Islet precursor cell (in vitro differentiated cells): ENCODE results near the gene PDE4D.

Experiments used
- DNase-seq: peaks from one replicate; pipeline ENCODE4 v3.0.0-alpha.2; 2018

PDE4D gene

DNA sequence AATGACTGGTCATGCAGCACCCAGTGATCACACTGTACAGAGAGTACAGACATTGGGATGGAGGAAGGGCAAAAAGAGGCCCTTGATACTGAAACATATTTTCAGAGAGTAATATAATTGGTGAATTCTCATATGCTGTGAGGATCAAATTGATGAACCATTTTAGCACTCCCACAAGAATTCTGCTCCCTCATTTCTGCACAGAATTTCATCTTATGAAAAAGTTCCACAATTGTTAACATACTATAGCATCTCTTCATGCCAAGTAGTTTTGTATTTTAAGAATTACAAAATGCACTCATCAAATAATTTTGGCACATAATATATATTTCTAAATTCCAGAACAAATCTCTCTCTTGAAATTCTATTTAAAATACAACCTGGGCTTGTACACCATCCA, 351.2 kb downstream of the PDE4D start:
- DNase-seq: no peak

DNA sequence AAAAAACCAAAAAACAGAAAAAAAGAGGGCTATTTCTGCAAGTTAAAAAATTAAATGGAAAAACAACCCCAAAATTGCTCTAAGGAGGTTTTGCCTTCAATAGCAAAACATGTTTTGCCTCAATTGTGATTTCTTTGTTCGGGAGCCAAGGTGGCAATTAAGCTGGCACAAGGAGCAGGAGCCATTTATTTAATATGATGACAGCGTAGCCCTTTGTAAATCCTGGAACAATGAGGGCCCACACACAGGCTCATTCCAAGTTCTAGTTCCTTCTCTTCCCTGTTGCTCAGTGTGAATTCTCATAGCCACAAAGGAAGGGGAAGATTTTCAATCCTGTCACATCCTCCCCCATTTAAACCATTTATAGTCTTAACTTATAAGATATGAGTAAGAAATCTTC, 353.2 kb downstream of the PDE4D start:
- no peak for DNase-seq

DNA sequence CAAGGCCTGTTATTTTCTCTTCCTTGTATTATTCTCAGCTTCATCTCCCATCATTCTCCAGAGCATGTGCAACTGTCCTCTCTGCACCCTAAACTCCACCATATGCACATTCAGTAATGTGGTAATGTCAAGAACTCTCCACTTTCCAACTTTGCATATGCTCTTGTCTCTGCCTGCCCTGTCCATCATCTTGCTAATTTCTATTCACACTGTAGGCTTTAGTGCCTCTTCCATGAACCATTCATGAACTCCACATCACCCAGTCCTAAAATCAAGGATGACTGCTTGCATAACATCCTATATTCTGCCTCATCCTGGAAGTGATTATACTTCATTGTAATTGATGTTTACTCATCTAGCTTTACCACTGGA, 354.8 kb downstream of the PDE4D start:
- no peak for DNase-seq

DNA sequence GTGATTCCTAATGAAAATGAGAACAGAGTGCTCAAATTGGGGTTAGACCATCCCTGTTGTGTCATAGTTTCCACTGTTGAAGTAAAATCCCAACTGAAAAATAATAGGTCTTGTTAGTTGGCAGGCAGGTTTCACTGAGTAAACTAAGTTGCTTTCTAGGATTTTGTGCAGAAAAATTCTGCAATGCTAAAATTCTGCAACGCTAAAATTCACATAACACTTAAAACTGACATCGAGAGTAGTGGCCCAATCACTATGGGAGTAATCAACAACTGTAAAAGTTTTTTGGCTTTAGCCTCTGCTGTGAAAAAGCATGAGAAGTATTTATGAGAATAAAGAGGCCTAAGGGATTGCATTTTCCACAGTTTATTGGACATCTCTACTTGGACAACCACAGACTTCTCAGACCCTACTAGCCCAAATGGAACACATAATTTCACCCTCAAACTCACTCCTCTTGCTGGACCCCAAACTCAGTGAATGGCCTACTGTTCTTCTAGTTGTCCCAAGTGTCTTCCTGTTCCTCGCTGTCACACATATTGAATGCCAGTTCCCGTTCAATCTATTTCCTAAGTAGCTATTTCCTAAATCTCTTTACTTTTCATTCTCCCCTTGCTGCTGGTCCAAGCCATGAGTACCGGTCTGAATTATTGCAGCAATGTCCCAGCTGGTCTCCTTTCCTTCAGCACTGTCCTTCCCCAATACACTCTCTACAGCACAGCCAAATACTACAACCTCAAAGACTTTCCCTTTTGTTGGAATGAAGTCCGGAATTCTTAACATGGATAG, 355.4 kb downstream of the PDE4D start:
- DNase-seq: no peak

DNA sequence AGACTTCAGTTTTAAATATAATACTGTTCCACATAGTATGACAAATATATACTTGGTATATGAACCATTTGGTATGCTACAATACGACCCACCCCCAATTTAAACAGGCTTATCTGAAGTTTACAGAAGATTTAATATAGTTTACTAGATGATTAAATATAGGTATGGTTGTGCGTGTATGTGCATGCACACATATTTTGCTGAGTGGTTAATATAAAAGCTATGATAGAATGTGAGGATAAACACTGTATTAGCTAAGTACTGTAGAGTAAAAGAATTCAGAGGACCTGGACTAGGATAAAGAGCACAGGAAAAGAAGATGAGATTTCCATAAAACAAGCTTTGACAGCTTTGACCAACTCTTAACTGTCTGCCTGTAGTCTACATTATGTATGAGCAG, 356.7 kb downstream of the PDE4D start:
- no peak for DNase-seq

DNA sequence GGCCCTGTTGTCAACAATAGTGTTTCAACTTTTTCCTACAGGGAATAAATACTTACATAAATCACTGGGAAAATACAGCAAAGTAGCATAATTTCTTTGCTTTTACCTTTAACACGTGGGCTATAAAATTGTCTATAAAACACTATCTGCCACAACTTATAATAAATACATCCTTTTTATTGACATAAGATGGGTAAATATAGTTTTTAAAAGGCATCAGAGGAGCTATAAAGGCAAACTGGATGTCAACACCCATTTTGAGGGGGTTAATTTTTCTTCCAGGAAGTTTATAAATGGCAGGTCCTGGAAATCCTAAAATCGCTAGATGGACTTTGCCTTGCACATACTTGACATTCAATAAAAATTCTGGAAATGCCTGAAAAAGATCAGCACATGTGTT, 358.0 kb downstream of the PDE4D start:
- DNase-seq: no peak

DNA sequence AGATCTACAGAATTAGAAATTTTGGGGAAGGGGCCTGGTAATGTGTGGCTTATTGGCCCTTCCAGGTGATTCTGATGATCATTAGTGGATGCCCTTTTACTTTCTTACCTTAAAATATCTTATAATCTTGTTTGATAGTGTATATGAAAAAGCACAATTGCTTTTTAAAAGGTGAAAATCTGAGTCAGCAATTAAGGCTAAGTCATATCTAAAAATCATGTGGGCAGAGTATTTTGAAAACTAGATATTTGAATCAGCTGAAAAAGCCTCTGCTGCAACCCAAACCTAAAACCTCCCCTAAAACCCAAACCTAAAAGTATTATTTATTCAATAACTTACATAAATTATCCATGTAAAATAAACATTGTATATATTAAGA, 359.8 kb downstream of the PDE4D start:
- no peak for DNase-seq

DNA sequence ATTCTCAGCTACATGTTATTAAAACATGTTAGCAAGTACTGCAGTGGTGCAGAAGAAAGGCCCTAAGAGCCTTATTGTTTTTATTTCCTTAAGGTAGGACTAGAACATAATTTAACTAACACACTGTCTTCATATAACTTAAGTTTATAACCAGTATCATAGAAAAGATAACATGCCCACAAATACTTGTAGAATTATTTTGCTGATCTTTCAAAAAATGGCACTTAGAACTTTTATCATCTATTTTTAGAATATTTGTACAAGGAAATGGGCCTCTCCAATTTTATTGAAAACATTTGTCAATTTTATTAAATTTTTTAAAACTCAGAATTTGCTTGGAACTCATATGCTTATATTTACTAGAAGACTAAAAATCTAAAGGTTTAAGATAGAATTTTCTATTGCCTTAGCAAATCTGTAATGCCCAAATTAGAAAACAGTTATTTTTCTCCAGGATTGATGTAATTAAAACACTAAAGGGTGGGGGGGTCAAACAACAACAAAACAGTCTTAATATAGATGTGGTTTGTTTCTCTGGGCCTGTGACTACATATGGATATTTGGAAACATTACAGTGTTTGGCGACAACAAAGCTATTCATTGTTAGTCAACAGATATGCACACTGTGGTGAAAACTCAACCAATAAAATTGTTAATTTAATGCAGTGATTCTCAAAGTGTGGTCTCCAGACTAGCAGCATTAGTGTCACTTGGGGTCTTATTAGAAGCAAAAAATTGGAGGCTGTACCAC, 360.4 kb downstream of the PDE4D start:
- DNase-seq: no peak

DNA sequence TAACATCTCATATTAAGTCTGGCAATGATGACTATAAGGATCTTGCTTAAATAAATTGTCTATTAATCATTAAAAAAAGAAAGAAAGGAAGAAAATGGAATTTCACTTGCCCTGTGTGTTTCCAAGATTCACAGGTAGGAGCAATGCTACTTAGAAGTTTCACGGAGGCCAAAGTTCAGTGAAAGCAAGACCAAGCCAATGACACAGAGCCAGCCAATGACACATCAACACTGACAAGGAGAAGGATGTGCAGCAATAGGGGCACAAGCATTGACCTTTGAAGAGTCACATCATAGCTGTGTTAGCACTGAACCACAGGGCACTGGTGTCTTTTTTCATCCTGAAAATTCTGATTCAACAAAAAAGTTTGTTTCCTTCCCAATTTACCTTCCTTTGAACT, 364.3 kb downstream of the PDE4D start:
- no peak for DNase-seq

DNA sequence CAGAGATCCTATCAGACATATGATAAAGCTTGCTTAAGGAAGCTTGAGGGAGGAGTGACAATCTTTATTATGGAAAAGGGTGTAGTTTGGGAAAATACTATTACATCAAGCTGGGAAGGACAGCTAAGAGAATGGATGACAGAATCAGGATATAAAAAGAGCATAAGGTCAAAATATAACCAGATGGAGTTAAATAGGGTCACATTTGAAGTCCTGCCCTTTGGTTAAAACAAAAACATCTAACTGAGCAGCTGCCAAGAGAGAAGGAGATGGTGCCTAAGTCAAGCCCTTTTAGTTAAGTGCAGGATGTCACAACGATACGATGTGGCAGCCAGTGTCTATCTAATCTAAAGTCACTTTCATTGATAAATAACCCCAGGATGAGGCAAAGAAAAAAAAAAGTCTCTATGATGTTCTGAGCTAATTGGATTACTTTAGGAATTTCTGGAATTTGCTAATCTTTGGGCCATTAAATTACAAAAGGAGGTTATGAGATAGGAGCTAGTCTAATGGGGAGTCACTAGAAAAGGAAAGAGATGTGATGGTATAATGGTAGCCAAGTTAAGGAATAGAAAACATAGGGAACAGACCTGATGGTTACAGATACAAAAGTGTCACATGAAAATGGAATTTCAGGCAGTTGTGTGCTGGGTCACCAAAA, 365.2 kb downstream of the PDE4D start:
- no peak for DNase-seq

DNA sequence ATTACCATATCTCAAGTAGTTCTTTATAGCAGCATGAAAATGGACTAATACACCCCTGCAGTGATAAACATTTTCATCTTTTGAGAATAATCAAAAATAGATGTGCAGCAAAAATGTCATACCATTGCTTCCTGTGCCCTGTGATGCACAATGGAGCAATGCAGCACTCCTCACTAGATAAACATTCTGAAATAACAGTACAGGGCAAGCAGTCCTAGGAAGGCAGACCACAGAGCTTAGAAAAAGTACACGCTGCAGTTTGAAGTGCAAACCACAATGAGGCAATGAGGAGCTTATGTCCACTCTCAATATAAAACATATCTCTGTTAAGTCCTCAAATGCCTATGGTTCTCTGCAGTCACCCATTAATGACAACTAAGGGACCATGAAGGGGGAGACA, 367.6 kb downstream of the PDE4D start:
- DNase-seq: no peak

DNA sequence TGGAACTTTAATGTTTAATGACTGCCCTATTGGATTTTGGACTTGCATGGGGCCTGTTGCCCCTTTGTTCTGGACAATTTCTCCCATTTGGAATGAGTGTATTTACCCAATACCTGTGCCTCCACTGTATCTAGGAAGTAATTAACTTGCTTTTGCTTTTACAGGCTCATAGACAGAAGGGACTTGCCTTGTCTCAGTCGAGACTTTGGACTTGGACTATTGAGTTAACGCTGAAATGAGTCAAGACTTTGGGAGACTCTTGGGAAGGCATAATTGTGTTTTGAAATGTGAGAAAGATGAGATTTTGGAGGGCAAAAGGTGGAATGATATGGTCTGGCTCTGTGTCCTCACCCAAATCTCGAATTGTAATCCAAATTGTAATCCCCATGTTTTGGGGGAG, 368.2 kb downstream of the PDE4D start:
- no peak for DNase-seq

DNA sequence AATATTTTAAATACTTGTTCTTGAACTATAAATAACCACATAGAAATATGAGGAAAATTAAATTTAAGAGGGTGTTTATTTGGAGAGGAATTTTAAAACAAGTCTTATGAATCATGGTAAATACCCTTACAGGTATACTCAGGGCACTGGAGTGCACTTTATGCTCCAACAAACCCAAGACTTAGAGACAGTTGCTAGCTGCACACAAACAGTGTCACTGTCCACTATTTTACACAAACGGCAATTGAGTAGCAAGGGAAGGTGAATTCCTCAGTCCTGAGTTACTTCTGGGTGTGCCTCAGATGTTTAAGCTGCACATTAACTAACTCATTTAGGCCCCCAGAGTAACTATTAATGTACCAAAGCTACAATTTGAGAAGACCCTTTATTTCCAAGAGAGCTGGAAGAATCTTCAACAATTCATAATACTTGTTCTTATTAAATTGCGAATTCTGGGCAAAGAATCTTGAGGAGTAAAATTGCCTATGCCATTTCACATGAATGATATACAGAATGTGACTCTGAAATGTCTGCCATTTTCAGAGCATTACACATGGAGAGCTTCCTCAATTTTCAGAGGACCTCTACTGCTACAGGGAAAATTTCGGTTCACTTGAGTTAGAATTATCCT, 371.2 kb downstream of the PDE4D start:
- DNase-seq: no peak

DNA sequence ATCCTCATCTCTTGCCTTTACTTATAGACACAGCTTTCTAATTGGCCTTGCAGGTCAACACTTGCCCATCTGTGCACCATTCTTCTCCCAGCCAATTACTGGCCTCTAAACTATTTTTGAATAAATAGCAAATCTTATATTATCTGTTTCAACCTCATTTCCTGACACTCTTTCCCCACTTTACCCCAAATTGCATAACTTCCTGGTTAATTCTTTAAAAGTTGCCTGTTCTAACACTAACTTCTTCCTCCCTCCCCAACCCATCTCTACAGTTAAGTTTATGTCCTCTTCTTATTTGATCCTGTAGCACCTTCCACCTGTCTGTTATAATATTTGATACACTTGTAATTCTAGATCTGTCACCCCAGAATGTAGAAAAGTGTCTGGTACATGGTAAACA, 372.1 kb downstream of the PDE4D start:
- DNase-seq: no peak

DNA sequence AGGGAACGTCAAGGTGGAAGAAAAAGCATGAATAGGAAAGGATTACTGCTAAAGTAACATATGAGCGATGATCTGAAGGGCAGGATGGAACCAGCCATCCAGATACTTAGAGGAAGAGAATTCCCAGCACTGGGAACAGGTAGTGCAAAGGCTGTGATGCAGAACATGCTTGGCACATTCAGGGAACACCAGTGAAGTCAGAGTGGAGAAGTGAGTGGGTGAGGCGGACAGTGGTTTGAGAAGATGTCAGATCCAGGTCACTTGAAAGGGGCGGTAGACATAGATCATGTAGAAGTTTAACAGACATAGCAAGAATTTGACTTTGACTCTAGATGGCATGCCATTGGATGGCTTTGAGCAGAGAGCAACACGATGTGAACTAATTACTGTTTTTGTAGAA, 374.2 kb downstream of the PDE4D start:
- no peak for DNase-seq

DNA sequence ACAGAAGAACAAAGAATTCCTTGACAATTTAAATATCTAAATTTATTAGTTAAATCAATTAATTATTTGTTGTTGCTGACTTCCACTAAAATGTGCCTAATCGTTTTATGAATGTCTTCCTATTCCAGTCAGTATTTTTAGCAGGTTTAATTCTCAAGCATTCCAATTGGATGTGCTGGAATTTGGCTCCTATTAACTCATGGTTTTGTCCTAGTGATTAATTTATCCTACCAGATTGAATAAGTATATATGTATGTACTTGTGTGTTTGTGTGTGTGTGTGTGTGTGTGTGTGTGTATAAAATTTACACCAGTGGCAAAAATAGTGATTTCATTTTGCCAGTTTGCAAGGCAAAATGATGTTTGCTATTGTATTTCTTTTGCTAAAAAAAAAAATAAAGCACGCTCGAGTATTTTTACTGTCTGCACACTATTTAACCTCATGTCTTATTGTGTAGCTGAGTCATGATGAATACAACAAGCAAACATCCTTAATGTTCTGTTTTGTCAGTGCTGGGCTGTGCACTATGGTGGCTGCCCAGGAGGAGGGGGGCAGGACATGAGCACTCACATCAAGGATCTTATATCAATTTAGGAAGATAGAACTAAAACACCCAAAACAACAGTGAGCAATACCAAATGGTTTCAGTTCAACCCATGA, 375.5 kb downstream of the PDE4D start:
- no peak for DNase-seq

DNA sequence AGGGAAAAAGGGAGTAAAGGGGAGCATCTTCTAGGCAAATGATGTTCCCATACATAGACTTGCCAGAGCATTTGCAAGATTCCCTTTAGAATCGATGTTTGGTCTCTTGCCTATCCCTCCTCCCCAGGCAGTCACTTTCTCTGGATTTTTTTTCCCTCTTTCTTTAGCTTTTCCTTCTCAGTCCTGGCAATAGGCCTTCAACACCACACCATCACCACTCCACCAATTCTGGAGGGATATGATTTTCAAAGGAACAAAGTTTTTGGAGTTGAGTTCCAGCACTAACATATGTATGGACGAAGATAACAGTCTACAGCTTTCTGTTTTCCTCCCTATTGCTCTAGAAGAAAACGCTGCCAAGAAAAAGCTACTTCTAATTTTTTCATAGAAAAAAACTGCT, 377.4 kb downstream of the PDE4D start:
- DNase-seq: no peak

DNA sequence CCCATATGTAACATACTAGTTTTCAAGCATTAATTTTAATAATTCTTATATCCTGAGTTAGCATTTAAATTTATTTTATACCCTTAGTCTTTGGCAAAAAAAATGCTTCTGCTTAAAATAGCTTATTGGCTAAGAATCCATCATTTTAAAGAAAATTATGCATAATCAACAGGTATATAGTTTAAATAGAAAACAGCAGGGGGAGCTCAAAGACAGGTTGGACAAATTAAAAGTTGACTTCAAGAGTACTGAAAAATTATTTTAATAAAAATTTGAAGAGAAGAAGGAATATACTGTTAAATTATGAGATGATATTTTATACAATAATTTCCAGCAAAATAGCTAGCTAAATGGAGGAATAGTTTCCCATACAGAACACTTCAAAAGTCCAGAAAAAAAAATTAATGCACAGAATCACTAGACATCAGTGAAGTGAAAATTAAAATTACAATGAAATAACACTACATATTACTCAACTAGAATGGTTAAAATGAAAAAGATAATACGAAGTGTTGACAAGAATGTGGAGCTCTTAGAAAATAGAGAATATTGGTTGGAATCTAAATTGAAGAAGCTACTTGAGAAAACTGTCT, 387.1 kb downstream of the PDE4D start:
- DNase-seq: no peak

DNA sequence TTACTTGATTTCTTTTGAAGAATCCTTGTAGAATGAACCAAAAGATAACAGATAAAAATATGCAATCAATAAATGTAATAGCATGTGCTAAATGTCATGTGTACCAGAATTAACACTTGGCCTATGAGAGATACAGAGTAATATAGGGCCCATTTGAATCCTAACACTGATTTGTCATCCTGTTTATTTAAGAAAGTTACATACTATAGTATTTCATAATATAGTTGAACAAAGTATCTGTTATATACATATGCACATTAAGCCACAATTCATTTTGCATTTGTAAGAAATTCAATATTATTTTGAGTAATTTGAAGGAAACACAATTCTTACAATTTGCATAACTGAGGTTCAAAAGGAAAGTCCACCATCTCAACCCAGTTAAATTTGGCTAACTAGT, 389.5 kb downstream of the PDE4D start:
- DNase-seq: no peak

DNA sequence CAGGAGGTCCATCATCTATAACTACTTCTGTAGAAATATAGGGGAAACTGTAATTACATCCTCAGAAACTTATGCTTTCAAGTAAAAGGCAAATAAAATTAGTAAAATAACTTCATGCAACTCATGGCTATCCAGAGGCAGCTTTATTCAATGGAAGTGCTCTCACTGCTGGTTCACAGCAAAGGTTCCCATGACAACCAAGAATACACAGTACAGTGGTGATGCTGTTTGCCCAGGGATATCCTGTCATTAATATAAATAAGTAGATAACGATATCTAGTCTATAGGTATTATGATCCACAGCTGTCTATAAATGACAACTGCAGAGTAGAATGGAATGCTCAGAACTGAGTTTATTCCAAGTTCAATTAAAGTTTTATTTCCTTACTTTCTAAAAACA, 390.3 kb downstream of the PDE4D start:
- no peak for DNase-seq

DNA sequence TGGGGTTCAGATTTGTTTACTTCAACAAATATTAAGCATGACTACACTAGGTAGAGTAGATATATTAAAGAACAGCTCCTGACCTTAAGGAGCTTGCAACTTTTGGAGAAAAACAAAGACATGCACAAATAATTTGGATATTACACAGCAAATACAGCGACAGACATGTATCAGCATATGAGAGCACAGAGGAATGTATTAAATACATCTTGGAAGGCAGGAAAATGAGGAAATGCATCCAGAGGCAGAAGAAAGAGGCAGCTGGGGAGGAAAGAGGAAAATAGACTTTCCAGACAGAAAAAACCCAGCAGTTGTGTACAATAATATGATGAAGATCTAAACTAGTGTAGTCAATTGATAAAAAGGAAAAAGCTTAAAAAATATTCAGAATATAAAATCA, 392.2 kb downstream of the PDE4D start:
- DNase-seq: no peak

DNA sequence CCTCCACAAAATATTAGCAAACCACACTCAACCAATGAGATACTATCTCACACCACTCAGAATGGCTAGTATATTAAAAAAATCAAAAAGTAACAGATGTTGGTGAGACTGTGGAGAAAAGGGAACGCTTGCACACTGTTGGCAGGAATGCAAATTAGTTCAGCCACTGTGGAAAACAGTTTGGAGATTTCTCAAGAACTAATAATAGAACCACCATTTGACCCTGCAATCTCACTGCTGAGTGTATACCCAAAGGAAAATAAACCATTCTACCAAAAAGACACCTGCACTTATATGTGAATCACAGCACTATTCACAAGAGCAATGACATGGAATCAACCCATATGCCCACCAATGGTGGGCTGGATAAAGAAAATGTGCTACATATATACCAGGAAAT, 393.5 kb downstream of the PDE4D start:
- no peak for DNase-seq

DNA sequence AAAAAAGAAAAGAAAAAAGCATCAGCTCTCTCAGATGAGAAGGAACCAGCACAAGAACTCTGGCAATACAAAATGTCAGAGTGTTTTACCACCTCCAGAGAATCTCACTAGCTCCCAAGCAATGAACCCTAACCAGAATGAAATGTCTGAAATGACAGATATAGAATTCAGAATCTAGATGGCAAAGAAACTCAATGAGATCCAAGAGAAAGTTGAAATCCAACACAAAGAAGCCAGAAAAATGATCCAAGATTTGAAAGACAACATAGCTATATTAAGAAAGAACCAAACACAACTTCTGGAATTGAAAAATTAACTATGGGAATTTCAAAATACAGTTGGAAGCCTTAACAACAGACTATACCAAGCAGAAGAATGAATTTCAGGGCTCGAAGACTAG, 396.3 kb downstream of the PDE4D start:
- DNase-seq: no peak
